Calu3 (cell line): Measurements from ENCODE around the gene PGRMC2. TPM values are rescaled to one million over a fixed set of nuclear protein-coding genes. Genes with fewer than 3 reads are reported as not detected.

ENCODE experiments used
- BruUV-seq: library from RNA; stranded (reverse); fragments of 400-500 nt; replicated peaks from 2 replicates; lab custom pipeline; 2021; lab: Mats Ljungman, UMichigan
- CTCF ChIA-PET: fragments of 300-600 bp; sonication (Branson Sonifier 250); formaldehyde crosslinking; loops from one replicate; lab custom pipeline; 2022; ENCODE audit warnings: antibody characterized with exemption; lab: Charles Lee
- DNase-seq: peaks from one replicate; pipeline ENCODE4 v3.0.0; 2022
- H3K27ac Mint-ChIP-seq: one replicate; pipeline ENCODE4 v1.8.0; 2022; ENCODE audit warnings: mixed read lengths; ENCODE audit not compliant: unreplicated experiment
- H3K27me3 Mint-ChIP-seq: one replicate; pipeline ENCODE4 v1.8.0; 2022; ENCODE audit warnings: mixed read lengths; ENCODE audit not compliant: unreplicated experiment
- H3K36me3 Mint-ChIP-seq: one replicate; pipeline ENCODE4 v1.8.0; 2022; ENCODE audit warnings: mild to moderate bottlenecking, moderate library complexity, mixed read lengths; ENCODE audit not compliant: insufficient read depth, unreplicated experiment
- H3K4me1 Mint-ChIP-seq: one replicate; pipeline ENCODE4 v1.8.0; 2022; ENCODE audit warnings: mild to moderate bottlenecking, low read depth, mixed read lengths; ENCODE audit not compliant: unreplicated experiment
- H3K4me3 Mint-ChIP-seq: one replicate; pipeline ENCODE4 v1.8.0; 2022; ENCODE audit warnings: mild to moderate bottlenecking, low read depth, moderate library complexity, mixed read lengths; ENCODE audit not compliant: unreplicated experiment
- H3K9me3 Mint-ChIP-seq: one replicate; pipeline ENCODE4 v1.8.0; 2022; ENCODE audit warnings: low read depth, mixed read lengths; ENCODE audit not compliant: unreplicated experiment
- CTCF ChIP-seq: fragments of 200-600 bp; IDR thresholded peaks from one replicate; pipeline ENCODE4 v1.8.0; 2022; ENCODE audit warnings: antibody characterized with exemption; ENCODE audit not compliant: unreplicated experiment
- intact Hi-C: fragments of 100-400 bp; cut with micrococcal nuclease; formaldehyde crosslinking; loops from one replicate; pipeline ENCODE4 v1.10.0; 2022; ENCODE audit not compliant: unreplicated experiment
- total RNA-seq: library from RNA; stranded (reverse); gene quantifications from 2 replicates; pipeline ENCODE4 v1.2.3, GENCODE V29; 2022

PGRMC2 gene
- total RNA-seq, 1 experiment from 2014 or later: 54.5 TPM

GRCh38 chr4:128322986-128323385, 35.4 kb upstream of the PGRMC2 start:
- no peak for TF ChIP-seq CTCF
- Mint-ChIP-seq H3K4me1 (no peaks in the 10 kb centered on the region), H3K27ac (no peak overlapping the region), H3K9me3 (no peaks in the 10 kb centered on the region), H3K27me3 (no peaks in the 10 kb centered on the region), H3K4me3 (no peak overlapping the region), H3K36me3 (no peaks in the 10 kb centered on the region)
- peak; percentile 8 for DNase-seq
- no TSS peak for BruUV-seq
- CTCF ChIA-PET: no interaction called here
- intact Hi-C loops: no loop called here

GRCh38 chr4:128322311-128322710, 34.7 kb upstream of the PGRMC2 start:
- Mint-ChIP-seq H3K36me3 (no peaks in the 10 kb centered on the region), H3K27me3 (no peaks in the 10 kb centered on the region), H3K9me3 (no peaks in the 10 kb centered on the region), H3K4me1 (no peaks in the 10 kb centered on the region), H3K27ac (no peak overlapping the region), H3K4me3 (no peak overlapping the region)
- DNase-seq: no peak
- BruUV-seq: no TSS peak
- intact Hi-C loops: no loop called here
- no peak for TF ChIP-seq CTCF
- CTCF ChIA-PET: no interaction called here

- DNase-seq: no peak
- Mint-ChIP-seq H3K4me3 (no peak overlapping the region), H3K9me3 (no peaks in the 10 kb centered on the region), H3K4me1 (no peaks in the 10 kb centered on the region), H3K36me3 (no peaks in the 10 kb centered on the region), H3K27ac (no peak overlapping the region), H3K27me3 (no peaks in the 10 kb centered on the region)
- CTCF ChIA-PET: no interaction called here
- no TSS peak for BruUV-seq
- intact Hi-C loops: no loop called here
- no peak for TF ChIP-seq CTCF
These were observed 33.0 kb upstream of the PGRMC2 start for GRCh38 chr4:128320656-128321055.

GRCh38 chr4:128315756-128316520, 28.3 kb upstream of the PGRMC2 start:
- intact Hi-C loops: no loop called here
- Mint-ChIP-seq H3K9me3 (no peaks in the 10 kb centered on the region), H3K4me3 (no peak overlapping the region), H3K4me1 (peaks cover 15% of the 10 kb centered on the region), H3K27me3 (no peaks in the 10 kb centered on the region), H3K36me3 (peaks cover 5% of the 10 kb centered on the region), H3K27ac (no peak overlapping the region)
- DNase-seq: no peak
- no TSS peak for BruUV-seq
- CTCF ChIA-PET: no interaction called here
- no peak for TF ChIP-seq CTCF
